Esophagus muscularis mucosa (tissue), 3 donors: ENCODE measurements around the gene PSTK.

ENCODE experiments used
- POLR2A ChIP-seq: fragments of 450-650 bp; IDR thresholded peaks from one replicate; pipeline ENCODE4 v1.6.1; 2017; ENCODE audit warnings: antibody characterized with exemption, moderate library complexity, mild to moderate bottlenecking, low read depth
- POLR2AphosphoS5 ChIP-seq, 2 donors: sonication (generic); formaldehyde crosslinking; IDR thresholded peaks; one replicate each; pipeline ENCODE4 v1.6.1; 2017; ENCODE audit warnings: antibody characterized with exemption in 2 of 2
- TF ChIP-seq, protein P1 (sequence below), 3 experiments: fragments of 200-600 bp in 2 of 3; fragments of 450-650 bp in 1 of 3; sonication (generic) in 2 of 3; IDR thresholded peaks; one replicate each; pipeline ENCODE4 v1.5.1; 2017 to 2019; ENCODE audit warnings: antibody characterized with exemption in 3 of 3, mild to moderate bottlenecking in 2 of 3, moderate library complexity in 1 of 3

DNA sequence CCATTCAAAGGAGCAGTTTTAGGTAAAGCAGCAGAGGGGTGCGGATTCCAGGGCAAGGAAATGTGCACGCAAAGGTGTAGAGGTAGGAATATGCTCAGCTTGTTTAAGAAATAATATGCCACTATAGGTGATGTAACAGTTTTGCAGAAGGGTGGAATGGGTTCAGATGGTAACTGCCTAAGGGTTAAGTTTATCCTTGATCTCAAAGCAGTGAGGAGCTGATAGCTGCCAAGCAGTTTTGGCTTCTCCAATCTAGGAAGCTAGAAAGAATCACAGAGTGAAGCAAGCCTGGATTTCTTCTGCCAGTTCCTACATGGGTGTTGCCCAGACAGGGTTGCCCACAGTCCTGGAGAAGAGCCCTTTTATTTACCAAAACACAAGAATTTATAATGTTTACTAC is 34.6 kb downstream of the PSTK start:
- TF ChIP-seq, protein P1, sequence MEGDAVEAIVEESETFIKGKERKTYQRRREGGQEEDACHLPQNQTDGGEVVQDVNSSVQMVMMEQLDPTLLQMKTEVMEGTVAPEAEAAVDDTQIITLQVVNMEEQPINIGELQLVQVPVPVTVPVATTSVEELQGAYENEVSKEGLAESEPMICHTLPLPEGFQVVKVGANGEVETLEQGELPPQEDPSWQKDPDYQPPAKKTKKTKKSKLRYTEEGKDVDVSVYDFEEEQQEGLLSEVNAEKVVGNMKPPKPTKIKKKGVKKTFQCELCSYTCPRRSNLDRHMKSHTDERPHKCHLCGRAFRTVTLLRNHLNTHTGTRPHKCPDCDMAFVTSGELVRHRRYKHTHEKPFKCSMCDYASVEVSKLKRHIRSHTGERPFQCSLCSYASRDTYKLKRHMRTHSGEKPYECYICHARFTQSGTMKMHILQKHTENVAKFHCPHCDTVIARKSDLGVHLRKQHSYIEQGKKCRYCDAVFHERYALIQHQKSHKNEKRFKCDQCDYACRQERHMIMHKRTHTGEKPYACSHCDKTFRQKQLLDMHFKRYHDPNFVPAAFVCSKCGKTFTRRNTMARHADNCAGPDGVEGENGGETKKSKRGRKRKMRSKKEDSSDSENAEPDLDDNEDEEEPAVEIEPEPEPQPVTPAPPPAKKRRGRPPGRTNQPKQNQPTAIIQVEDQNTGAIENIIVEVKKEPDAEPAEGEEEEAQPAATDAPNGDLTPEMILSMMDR (IDR thresholded peaks at IDR 0.05): no peak
- TF ChIP-seq POLR2A: no peak
- TF ChIP-seq POLR2AphosphoS5 (IDR thresholded peaks at IDR 0.05): no peak
